ENCODE results near the gene APBB2.

Gene APBB2

GRCh38 chr4:40949358-40950100 lies 264.8 kb downstream of the APBB2 start:
- Histone ChIP-seq H3K36me3 (ENCODE audit: control insufficient read depth, low read length) (no peaks in the 10 kb centered on the region), H3K9me3 (ENCODE audit: control insufficient read depth, insufficient read depth, low read length) (no peaks in the 10 kb centered on the region), H3K79me2 (ENCODE audit: control insufficient read depth, low read length) (no peaks in the 10 kb centered on the region), H3F3A (ENCODE audit: control insufficient read depth, insufficient read depth) (no peaks in the 10 kb centered on the region), H3K4me1 (ENCODE audit: control insufficient read depth, low read length) (peaks cover 10% of the 10 kb centered on the region), H3K4me2 (ENCODE audit: low read length) (no peak overlapping the region), H3K27ac (ENCODE audit: low read depth, low read length) (no peak overlapping the region), H3K9me2 (replicated peaks; ENCODE audit: control insufficient read depth, low read length) (no peaks in the 10 kb centered on the region), H3K4me3 (ENCODE audit: low read length) (no peak overlapping the region), H4K20me1 (ENCODE audit: control insufficient read depth, insufficient read depth, low read depth, low read length) (no peaks in the 10 kb centered on the region), H3K27me3 (ENCODE audit: control insufficient read depth, low read length) (no peaks in the 10 kb centered on the region)
- TF ChIP-seq, protein P1, sequence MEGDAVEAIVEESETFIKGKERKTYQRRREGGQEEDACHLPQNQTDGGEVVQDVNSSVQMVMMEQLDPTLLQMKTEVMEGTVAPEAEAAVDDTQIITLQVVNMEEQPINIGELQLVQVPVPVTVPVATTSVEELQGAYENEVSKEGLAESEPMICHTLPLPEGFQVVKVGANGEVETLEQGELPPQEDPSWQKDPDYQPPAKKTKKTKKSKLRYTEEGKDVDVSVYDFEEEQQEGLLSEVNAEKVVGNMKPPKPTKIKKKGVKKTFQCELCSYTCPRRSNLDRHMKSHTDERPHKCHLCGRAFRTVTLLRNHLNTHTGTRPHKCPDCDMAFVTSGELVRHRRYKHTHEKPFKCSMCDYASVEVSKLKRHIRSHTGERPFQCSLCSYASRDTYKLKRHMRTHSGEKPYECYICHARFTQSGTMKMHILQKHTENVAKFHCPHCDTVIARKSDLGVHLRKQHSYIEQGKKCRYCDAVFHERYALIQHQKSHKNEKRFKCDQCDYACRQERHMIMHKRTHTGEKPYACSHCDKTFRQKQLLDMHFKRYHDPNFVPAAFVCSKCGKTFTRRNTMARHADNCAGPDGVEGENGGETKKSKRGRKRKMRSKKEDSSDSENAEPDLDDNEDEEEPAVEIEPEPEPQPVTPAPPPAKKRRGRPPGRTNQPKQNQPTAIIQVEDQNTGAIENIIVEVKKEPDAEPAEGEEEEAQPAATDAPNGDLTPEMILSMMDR (IDR thresholded peaks at IDR 0.05; ENCODE audit: low read depth, low read length, poor library complexity, severe bottlenecking), result no peak
- TF ChIP-seq EZH2phosphoT487 (IDR thresholded peaks at IDR 0.05; ENCODE audit: borderline replicate concordance, low read length), result no peak

GRCh38 chr4:40948014-40948413 lies 266.3 kb downstream of the APBB2 start:
- no peaks in the 10 kb centered on the region for H4K20me1 ChIP-seq (ENCODE audit: control insufficient read depth, insufficient read depth, low read depth, low read length)
- H3K9me3 ChIP-seq (ENCODE audit: control insufficient read depth, insufficient read depth, low read length), result no peaks in the 10 kb centered on the region
- no peak overlapping the region for H3K4me3 ChIP-seq (ENCODE audit: low read length)
- no peaks in the 10 kb centered on the region for H3K4me1 ChIP-seq (ENCODE audit: control insufficient read depth, low read length)
- no peaks in the 10 kb centered on the region for H3K79me2 ChIP-seq (ENCODE audit: control insufficient read depth, low read length)
- no peaks in the 10 kb centered on the region for H3K36me3 ChIP-seq (ENCODE audit: control insufficient read depth, low read length)
- no peak overlapping the region for H3K4me2 ChIP-seq (ENCODE audit: low read length)
- H3K27me3 ChIP-seq (ENCODE audit: control insufficient read depth, low read length), result no peaks in the 10 kb centered on the region
- no peaks in the 10 kb centered on the region for H3F3A ChIP-seq (ENCODE audit: control insufficient read depth, insufficient read depth)
- H3K9me2 ChIP-seq (replicated peaks; ENCODE audit: control insufficient read depth, low read length), result no peaks in the 10 kb centered on the region
- TF ChIP-seq, protein P1 (IDR thresholded peaks at IDR 0.05; ENCODE audit: low read depth, low read length, poor library complexity, severe bottlenecking), result no peak
- TF ChIP-seq EZH2phosphoT487 (IDR thresholded peaks at IDR 0.05; ENCODE audit: borderline replicate concordance, low read length), result no peak
- no peak overlapping the region for H3K27ac ChIP-seq (ENCODE audit: low read depth, low read length)

- H3K36me3 ChIP-seq (ENCODE audit: control insufficient read depth, low read length), result no peaks in the 10 kb centered on the region
- no peaks in the 10 kb centered on the region for H3K9me3 ChIP-seq (ENCODE audit: control insufficient read depth, insufficient read depth, low read length)
- H3K79me2 ChIP-seq (ENCODE audit: control insufficient read depth, low read length), result no peaks in the 10 kb centered on the region
- no peaks in the 10 kb centered on the region for H3K27me3 ChIP-seq (ENCODE audit: control insufficient read depth, low read length)
- H4K20me1 ChIP-seq (ENCODE audit: control insufficient read depth, insufficient read depth, low read depth, low read length), result no peaks in the 10 kb centered on the region
- no peaks in the 10 kb centered on the region for H3K4me1 ChIP-seq (ENCODE audit: control insufficient read depth, low read length)
- TF ChIP-seq EZH2phosphoT487 (IDR thresholded peaks at IDR 0.05; ENCODE audit: borderline replicate concordance, low read length), result no peak
- TF ChIP-seq, protein P1 (IDR thresholded peaks at IDR 0.05; ENCODE audit: low read depth, low read length, poor library complexity, severe bottlenecking), result no peak
- H3K9me2 ChIP-seq (replicated peaks; ENCODE audit: control insufficient read depth, low read length), result no peaks in the 10 kb centered on the region
- no peak overlapping the region for H3K27ac ChIP-seq (ENCODE audit: low read depth, low read length)
- no peak overlapping the region for H3K4me3 ChIP-seq (ENCODE audit: low read length)
- H3F3A ChIP-seq (ENCODE audit: control insufficient read depth, insufficient read depth), result no peaks in the 10 kb centered on the region
- H3K4me2 ChIP-seq (ENCODE audit: low read length), result no peak overlapping the region
Observed at GRCh38 chr4:40946652-40947051, 267.7 kb downstream of the APBB2 start.

Data from DOHH2 (cell line).